IMR-90 (cell line): ENCODE measurements around the gene AGO3. TPM values are rescaled to one million over a fixed set of nuclear protein-coding genes. Genes with fewer than 3 reads are reported as not detected.

Experiments
- ATAC-seq: fragments of 200-7000 bp; cut with Tn5 transposase; 2 replicates; pipeline ENCODE4 v1.9.1; 2020; ENCODE audit warnings: low read depth, mild to moderate bottlenecking, moderate library complexity
- BruUV-seq: library from RNA; stranded (reverse); fragments of 400-500 nt; replicated peaks from 2 replicates; lab custom pipeline; 2021; lab: Mats Ljungman, UMichigan
- CTCF ChIA-PET: fragments of 300-600 bp; formaldehyde crosslinking; extraction: SDS; loops from one replicate; lab custom pipeline; 2021; ENCODE audit warnings: antibody characterized with exemption; lab: Yijun Ruan, JAX
- POLR2A ChIA-PET: fragments of 300-600 bp; sonication (Branson Sonifier 250); formaldehyde crosslinking; loops from one replicate; lab custom pipeline; 2022; ENCODE audit warnings: antibody characterized with exemption; ENCODE audit not compliant: unreplicated experiment; lab: Charles Lee
- DNase-seq: peaks from one replicate; pipeline ENCODE4 v3.0.0; 2013
- H2AFZ ChIP-seq: replicated peaks from 2 replicates; pipeline ENCODE3; 2013; ENCODE audit warnings: low read length, mild to moderate bottlenecking; ENCODE audit not compliant: poor library complexity
- H2AK5ac ChIP-seq: 2 replicates; pipeline ENCODE4 v1.6.1; 2013; ENCODE audit warnings: low read depth, low read length, inconsistent platforms
- H2AK9ac ChIP-seq: replicated peaks from 2 replicates; pipeline ENCODE3; 2013; ENCODE audit warnings: mild to moderate bottlenecking, low read depth, low read length, moderate library complexity; ENCODE audit not compliant: poor library complexity
- H2BK120ac ChIP-seq: 2 replicates; pipeline ENCODE4 v1.6.1; 2013; ENCODE audit warnings: low read depth, low read length, inconsistent platforms
- H2BK15ac ChIP-seq: 3 replicates; pipeline ENCODE4 v1.6.1; 2013; ENCODE audit warnings: low read depth, low read length, inconsistent platforms
- H2BK20ac ChIP-seq: 2 replicates; pipeline ENCODE4 v1.6.1; 2013; ENCODE audit warnings: low read depth, mild to moderate bottlenecking, inconsistent platforms, low read length, moderate library complexity
- H2BK5ac ChIP-seq: 2 replicates; pipeline ENCODE4 v1.6.1; 2013; ENCODE audit warnings: mild to moderate bottlenecking, low read depth, low read length, inconsistent platforms; ENCODE audit not compliant: poor library complexity, severe bottlenecking
- H3K14ac ChIP-seq: replicated peaks from 2 replicates; pipeline ENCODE4 v1.6.1; 2013; ENCODE audit warnings: low read depth, low read length, inconsistent platforms
- H3K18ac ChIP-seq: 2 replicates; pipeline ENCODE4 v1.6.1; 2013; ENCODE audit warnings: low read depth, low read length, control low read depth
- H3K23ac ChIP-seq: 2 replicates; pipeline ENCODE4 v1.6.1; 2013; ENCODE audit warnings: low read depth, low read length, inconsistent platforms
- H3K27ac ChIP-seq: 2 replicates; pipeline ENCODE4 v1.5.1; 2013; ENCODE audit warnings: mild to moderate bottlenecking, control low read depth, low read length; ENCODE audit not compliant: insufficient read depth
- H3K27me3 ChIP-seq: 2 replicates; pipeline ENCODE4 v1.6.1; 2013; ENCODE audit warnings: low read length; ENCODE audit not compliant: control insufficient read depth, insufficient read depth
- H3K36me3 ChIP-seq: 2 replicates; pipeline ENCODE4 v1.6.1; 2013; ENCODE audit warnings: low read length, mixed read lengths; ENCODE audit not compliant: control insufficient read depth, insufficient read depth
- H3K4ac ChIP-seq: 2 replicates; pipeline ENCODE4 v1.6.1; 2013; ENCODE audit warnings: low read depth, low read length, inconsistent platforms
- H3K4me1 ChIP-seq: 2 replicates; pipeline ENCODE4 v1.6.1; 2013; ENCODE audit warnings: low read length, mixed read lengths; ENCODE audit not compliant: control insufficient read depth, insufficient read depth
- H3K4me2 ChIP-seq: 2 replicates; pipeline ENCODE4 v1.6.1; 2013; ENCODE audit warnings: low read depth, mild to moderate bottlenecking, control low read depth, low read length, moderate library complexity
- H3K4me3 ChIP-seq: 2 replicates; pipeline ENCODE4 v1.5.1; 2013; ENCODE audit warnings: low read depth, mild to moderate bottlenecking, control low read depth, low read length, moderate library complexity; ENCODE audit not compliant: insufficient read depth
- H3K56ac ChIP-seq: 2 replicates; pipeline ENCODE4 v1.6.1; 2013; ENCODE audit warnings: low read length, inconsistent platforms; ENCODE audit not compliant: insufficient read depth; ENCODE audit errors: extremely low read depth
- H3K79me1 ChIP-seq, 2 experiments: 2 replicates each; pipeline ENCODE4 v1.6.1; 2013; ENCODE audit warnings: low read length in 2 of 2, inconsistent platforms in 1 of 2, low read depth in 1 of 2
- H3K9ac ChIP-seq: 2 replicates; pipeline ENCODE4 v1.6.1; 2013; ENCODE audit warnings: low read depth, low read length, control low read depth
- H3K9me1 ChIP-seq: 2 replicates; pipeline ENCODE4 v1.6.1; 2013; ENCODE audit warnings: low read length, inconsistent platforms; ENCODE audit not compliant: insufficient read depth
- H3K9me3 ChIP-seq: 2 replicates; pipeline ENCODE4 v1.6.1; 2013; ENCODE audit warnings: low read length; ENCODE audit not compliant: control insufficient read depth, insufficient read depth
- H4K20me1 ChIP-seq: 2 replicates; pipeline ENCODE4 v1.6.1; 2013; ENCODE audit warnings: low read length, inconsistent platforms; ENCODE audit not compliant: insufficient read depth
- H4K5ac ChIP-seq: 2 replicates; pipeline ENCODE4 v1.6.1; 2013; ENCODE audit warnings: mild to moderate bottlenecking, low read depth, low read length, control low read depth
- H4K8ac ChIP-seq, 2 experiments: 2 replicates each; pipeline ENCODE4 v1.6.1; 2013; ENCODE audit warnings: low read depth in 2 of 2, low read length in 2 of 2, control low read depth in 1 of 2, inconsistent platforms in 1 of 2
- H4K91ac ChIP-seq: 2 replicates; pipeline ENCODE4 v1.6.1; 2013; ENCODE audit warnings: low read depth, low read length, inconsistent platforms; ENCODE audit not compliant: insufficient read depth
- CEBPB ChIP-seq: IDR thresholded peaks from 2 replicates; pipeline ENCODE4 v1.6.1; 2012; ENCODE audit warnings: low read depth, low read length, improper control_type of control experiment
- CHD1 ChIP-seq: IDR thresholded peaks from 2 replicates; pipeline ENCODE4 v1.6.1; 2012; ENCODE audit warnings: low read depth, low read length, improper control_type of control experiment
- ELK1 ChIP-seq: fragments of 150-350 bp; IDR thresholded peaks from 2 replicates; pipeline ENCODE4 v1.6.1; 2016; ENCODE audit warnings: low read depth, mild to moderate bottlenecking, low read length, moderate library complexity, borderline replicate concordance
- FOS ChIP-seq: fragments of 150-350 bp; IDR thresholded peaks from 2 replicates; pipeline ENCODE4 v1.6.1; 2016; ENCODE audit warnings: low read depth, low read length
- MAFK ChIP-seq: IDR thresholded peaks from 2 replicates; pipeline ENCODE4 v1.6.1; 2012; ENCODE audit warnings: low read depth, low read length, improper control_type of control experiment
- MAZ ChIP-seq: IDR thresholded peaks from 2 replicates; pipeline ENCODE4 v1.6.1; 2012; ENCODE audit warnings: low read depth, mild to moderate bottlenecking, low read length, improper control_type of control experiment, moderate library complexity, borderline replicate concordance
- MXI1 ChIP-seq: IDR thresholded peaks from 2 replicates; pipeline ENCODE4 v1.6.1; 2012; ENCODE audit warnings: low read depth, mild to moderate bottlenecking, low read length, moderate library complexity, borderline replicate concordance
- NFE2L2 ChIP-seq: fragments of 150-350 bp; IDR thresholded peaks from 2 replicates; pipeline ENCODE4 v1.6.1; 2016; ENCODE audit warnings: low read depth, mild to moderate bottlenecking, low read length
- RAD21 ChIP-seq: IDR thresholded peaks from 2 replicates; pipeline ENCODE4 v1.6.1; 2012; ENCODE audit warnings: low read length, improper control_type of control experiment
- RCOR1 ChIP-seq: IDR thresholded peaks from 2 replicates; pipeline ENCODE4 v1.6.1; 2012; ENCODE audit warnings: mild to moderate bottlenecking, low read length, improper control_type of control experiment; ENCODE audit not compliant: insufficient replicate concordance
- RFX5 ChIP-seq: IDR thresholded peaks from 2 replicates; pipeline ENCODE4 v1.8.0; 2012; ENCODE audit warnings: low read depth, mild to moderate bottlenecking, low read length, moderate library complexity
- SMC3 ChIP-seq: fragments of 150-350 bp; IDR thresholded peaks from 2 replicates; pipeline ENCODE4 v1.6.1; 2016; ENCODE audit warnings: low read depth, mild to moderate bottlenecking, antibody characterized with exemption, low read length, moderate library complexity
- USF2 ChIP-seq: fragments of 150-350 bp; IDR thresholded peaks from 2 replicates; pipeline ENCODE4 v1.6.1; 2017; ENCODE audit warnings: mild to moderate bottlenecking, antibody characterized with exemption, low read length, low read depth
- WGBS, 2 experiments: methylation state at CpG; one replicate each; pipeline versions ENCODE4 v1.1.5 to v1.1.7; 2013; ENCODE audit warnings: missing lambda C conversion rate in 2 of 2; ENCODE audit not compliant: insufficient read length in 1 of 2; ENCODE audit errors: extremely low coverage in 2 of 2; 5-methylcytosine and 5-hydroxymethylcytosine counted together
- dilution Hi-C: fragments of 300-500 bp; cut with HindIII; formaldehyde crosslinking; loops from one replicate; pipeline ENCODE4 v1.14.3; 2018; ENCODE audit warnings: low sequenced_read_pairs; ENCODE audit not compliant: unreplicated experiment
- in situ Hi-C: fragments of 300-500 bp; cut with MboI; formaldehyde crosslinking; loops from 3 replicates; pipeline ENCODE4 v1.14.3; 2019; ENCODE audit warnings: low sequenced_read_pairs, inconsistent platforms, mixed read lengths
- intact Hi-C: fragments of 100-400 bp; cut with micrococcal nuclease; formaldehyde crosslinking; loops from 2 replicates; pipeline ENCODE4 v1.10.0; 2022
- polyA plus RNA-seq, 3 experiments: library from polyadenylated mRNA; depleted of rRNA; stranded (reverse); fragments of >200 nt; gene quantifications; 2 replicates each; pipeline ENCODE4 v1.2.3, GENCODE V29; 2012; ENCODE audit warnings: low replicate concordance in 1 of 3
- total RNA-seq: library from RNA; depleted of rRNA; stranded (reverse); fragments of >200 nt; gene quantifications from 2 replicates; pipeline ENCODE4 v1.2.3, GENCODE V29; 2012
- TF ChIP-seq, protein P1 (sequence below): conservative IDR thresholded peaks from 2 replicates; pipeline ENCODE4 v1.5.1; 2012; ENCODE audit warnings: mild to moderate bottlenecking, low read depth, low read length, improper control_type of control experiment

AGO3 gene
- total and polyA plus RNA-seq, 2 of the 4 experiments (the other 2 are of a cell fraction), result 8.9 to 25.6 TPM

DNA sequence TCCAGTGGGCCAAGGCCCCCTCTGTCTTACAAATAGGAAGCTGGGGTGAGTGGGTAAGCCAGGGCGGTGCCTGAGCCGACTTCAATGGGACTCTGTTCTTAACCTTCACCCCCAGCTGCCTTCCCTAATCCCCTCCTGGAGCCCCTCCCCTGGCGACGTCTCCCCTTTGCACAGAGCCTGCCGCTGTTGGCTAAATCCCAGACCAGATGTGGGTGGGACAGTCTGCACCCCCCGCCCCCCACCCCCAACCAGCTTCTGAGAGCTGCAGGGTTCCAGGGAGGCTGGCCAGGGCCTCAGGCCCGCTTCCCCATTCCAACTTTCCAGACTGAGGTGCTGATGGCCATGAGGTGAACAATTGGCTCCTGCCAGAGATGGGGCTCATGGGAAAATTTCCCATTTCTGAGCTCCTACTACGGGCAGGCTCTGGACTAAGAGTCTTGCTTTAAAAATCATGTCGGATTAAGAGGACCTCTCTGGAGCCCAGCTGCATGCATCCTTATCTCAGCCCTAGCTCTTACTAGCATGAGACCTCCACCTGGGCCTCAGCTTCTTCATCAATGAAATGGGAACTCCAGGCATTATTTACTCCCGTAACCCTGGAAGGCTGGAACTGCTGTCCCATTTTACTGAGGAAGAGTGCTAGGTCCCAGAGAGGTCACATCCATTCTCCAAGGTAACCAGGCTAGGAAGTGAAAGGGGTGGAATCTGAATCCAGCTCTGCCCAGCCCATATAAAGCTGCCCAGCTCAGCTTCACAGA, 187.7 kb downstream of the AGO3 start:
- Histone ChIP-seq H4K8ac (no peak overlapping the region), H3K4me1 (peaks cover 13% of the 10 kb centered on the region), H2BK20ac (no peak overlapping the region), H2BK5ac (no peak overlapping the region), H2AK9ac (no peak overlapping the region), H3K79me1 (no peaks in the 10 kb centered on the region), H3K4ac (0 out of 2 replicates have a peak overlapping the region, but pooled peaks have one; percentile 6), H3K18ac (no peak overlapping the region), H3K14ac (no peak overlapping the region), H3K56ac (no peak overlapping the region), H2BK15ac (no peak overlapping the region), H4K91ac (no peak overlapping the region), H3K27ac (no peak overlapping the region), H4K20me1 (no peaks in the 10 kb centered on the region; the same call in 1 of the 2 replicates), H3K27me3 (peaks cover 10% of the 10 kb centered on the region), H2AFZ (no peak overlapping the region), H3K23ac (no peak overlapping the region), H3K4me2 (no peak overlapping the region), H3K9me3 (no peaks in the 10 kb centered on the region), H2BK120ac (no peak overlapping the region), H4K5ac (no peak overlapping the region), H3K9me1 (no peaks in the 10 kb centered on the region), H3K36me3 (no peaks in the 10 kb centered on the region), H3K9ac (no peak overlapping the region), H3K4me3 (no peak overlapping the region), H2AK5ac (no peak overlapping the region)
- intact Hi-C loops, result no loop called here
- dilution Hi-C loops, result no loop called here
- no peak for DNase-seq
- ATAC-seq, result peak; percentile 4; the same call in 1 of the 2 replicates
- CTCF ChIA-PET, result interaction anchor here (0.9 to 4.1 kb wide), 2 partner anchors 10 to 16 kb away, joined by 3 to 21 read pairs; no protein-coding TSS in a partner anchor
- POLR2A ChIA-PET, result no interaction called here
- in situ Hi-C loops, result loop anchor here (25.0 kb wide), 1 partner anchor 294 kb away; no protein-coding TSS in a partner anchor
- no TSS peak for BruUV-seq
- 80% methylated on average over 1 of the region's 10 CpGs; no CpG with 5 or more reads in 1 of the 2 experiments for WGBS, 2 experiments
- TF ChIP-seq NFE2L2 (no peak), MAFK (no peak), CEBPB (no peak), RCOR1 (no peak), RFX5 (no peak), ELK1 (no peak), MAZ (no peak), USF2 (no peak), RAD21 (no peak), CHD1 (no peak), SMC3 (no peak), MXI1 (no peak), FOS (no peak)
- TF ChIP-seq, protein P1, sequence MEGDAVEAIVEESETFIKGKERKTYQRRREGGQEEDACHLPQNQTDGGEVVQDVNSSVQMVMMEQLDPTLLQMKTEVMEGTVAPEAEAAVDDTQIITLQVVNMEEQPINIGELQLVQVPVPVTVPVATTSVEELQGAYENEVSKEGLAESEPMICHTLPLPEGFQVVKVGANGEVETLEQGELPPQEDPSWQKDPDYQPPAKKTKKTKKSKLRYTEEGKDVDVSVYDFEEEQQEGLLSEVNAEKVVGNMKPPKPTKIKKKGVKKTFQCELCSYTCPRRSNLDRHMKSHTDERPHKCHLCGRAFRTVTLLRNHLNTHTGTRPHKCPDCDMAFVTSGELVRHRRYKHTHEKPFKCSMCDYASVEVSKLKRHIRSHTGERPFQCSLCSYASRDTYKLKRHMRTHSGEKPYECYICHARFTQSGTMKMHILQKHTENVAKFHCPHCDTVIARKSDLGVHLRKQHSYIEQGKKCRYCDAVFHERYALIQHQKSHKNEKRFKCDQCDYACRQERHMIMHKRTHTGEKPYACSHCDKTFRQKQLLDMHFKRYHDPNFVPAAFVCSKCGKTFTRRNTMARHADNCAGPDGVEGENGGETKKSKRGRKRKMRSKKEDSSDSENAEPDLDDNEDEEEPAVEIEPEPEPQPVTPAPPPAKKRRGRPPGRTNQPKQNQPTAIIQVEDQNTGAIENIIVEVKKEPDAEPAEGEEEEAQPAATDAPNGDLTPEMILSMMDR, result no peak
